Neural progenitor cell (in vitro differentiated cells): ENCODE results near the gene RPL32. TPM values are rescaled to one million over a fixed set of nuclear protein-coding genes. Genes with fewer than 3 reads are reported as not detected.

ENCODE experiments used
- DNase-seq: peaks from one replicate; pipeline ENCODE4 v3.0.0-alpha.2; 2016; ENCODE audit warnings: low spot score
- H2AFZ ChIP-seq: fragments of 200-600 bp; sonication (generic); replicated peaks from 2 replicates; pipeline ENCODE4 v1.6.1; 2016; ENCODE audit warnings: antibody characterized with exemption
- H3F3A ChIP-seq: fragments of 200-600 bp; sonication (generic); 2 replicates; pipeline ENCODE4 v1.6.1; 2016; ENCODE audit warnings: antibody characterized with exemption, low read depth
- H3K27ac ChIP-seq: fragments of 200-600 bp; sonication (generic); 2 replicates; pipeline ENCODE4 v1.5.1; 2016; ENCODE audit warnings: mild to moderate bottlenecking
- H3K27me3 ChIP-seq: fragments of 200-600 bp; sonication (generic); 2 replicates; pipeline ENCODE4 v1.6.1; 2016; ENCODE audit warnings: mild to moderate bottlenecking, moderate library complexity
- H3K36me3 ChIP-seq: fragments of 200-600 bp; sonication (generic); 2 replicates; pipeline ENCODE4 v1.5.1; 2016
- H3K4me1 ChIP-seq: fragments of 200-600 bp; sonication (generic); 2 replicates; pipeline ENCODE4 v1.6.1; 2016; ENCODE audit warnings: mixed run types
- H3K4me2 ChIP-seq: fragments of 200-600 bp; sonication (generic); 2 replicates; pipeline ENCODE4 v1.6.1; 2016
- H3K4me3 ChIP-seq: fragments of 200-600 bp; sonication (generic); 2 replicates; pipeline ENCODE4 v1.5.1; 2016
- H3K79me2 ChIP-seq: fragments of 200-600 bp; sonication (generic); 2 replicates; pipeline ENCODE4 v1.6.1; 2016; ENCODE audit warnings: low read depth
- H3K9ac ChIP-seq: fragments of 200-600 bp; sonication (generic); 2 replicates; pipeline ENCODE4 v1.6.1; 2016
- H3K9me3 ChIP-seq: fragments of 200-600 bp; sonication (generic); 2 replicates; pipeline ENCODE4 v1.5.1; 2016; ENCODE audit warnings: low read depth
- H4K20me1 ChIP-seq: fragments of 200-600 bp; sonication (generic); 2 replicates; pipeline ENCODE4 v1.6.1; 2016; ENCODE audit warnings: low read depth
- H3K27ac Mint-ChIP-seq: 3 replicates; pipeline ENCODE4 v1.8.0; 2021; ENCODE audit warnings: mixed read lengths
- H3K27me3 Mint-ChIP-seq: 2 replicates; pipeline ENCODE4 v1.8.0; 2022; ENCODE audit warnings: low read depth, mild to moderate bottlenecking, inconsistent platforms, moderate library complexity, mixed read lengths; ENCODE audit not compliant: insufficient read depth
- H3K36me3 Mint-ChIP-seq: 3 replicates; pipeline ENCODE4 v1.8.0; 2021; ENCODE audit warnings: mixed read lengths
- H3K4me1 Mint-ChIP-seq: 3 replicates; pipeline ENCODE4 v1.8.0; 2021; ENCODE audit warnings: mixed read lengths
- H3K4me3 Mint-ChIP-seq: 3 replicates; pipeline ENCODE4 v1.8.0; 2021; ENCODE audit warnings: mild to moderate bottlenecking, moderate library complexity, mixed read lengths
- H3K9me3 Mint-ChIP-seq: 3 replicates; pipeline ENCODE4 v1.8.0; 2020; ENCODE audit warnings: mixed read lengths
- CTCF ChIP-seq: fragments of 200-600 bp; sonication (generic); IDR thresholded peaks from 2 replicates; pipeline ENCODE4 v1.5.1; 2017; ENCODE audit warnings: antibody characterized with exemption, mild to moderate bottlenecking
- EZH2 ChIP-seq: fragments of 200-600 bp; sonication (generic); IDR thresholded peaks from 2 replicates; pipeline ENCODE4 v1.6.1; 2017; ENCODE audit warnings: antibody characterized with exemption, mild to moderate bottlenecking, moderate library complexity
- EZH2phosphoT487 ChIP-seq: fragments of 200-600 bp; sonication (generic); IDR thresholded peaks from 2 replicates; pipeline ENCODE4 v1.6.1; 2017; ENCODE audit warnings: antibody characterized with exemption
- total RNA-seq: library from RNA; depleted of rRNA; stranded (reverse); fragments of >200 nt; gene quantifications from 2 replicates; pipeline ENCODE4 v1.2.3, GENCODE V29; 2015; ENCODE audit warnings: low replicate concordance

Gene RPL32
- total RNA-seq, 1 donor from 2014 or later, result 2,309 TPM

- Histone ChIP-seq H3K27me3 (peaks cover 32% of the 10 kb centered on the region), H3K4me2 (peak overlapping the region; percentile 93), H2AFZ (peak overlapping the region; percentile 78), H4K20me1 (no peaks in the 10 kb centered on the region), H3K9ac (no peak overlapping the region), H3K27ac (no peak overlapping the region), H3K79me2 (no peaks in the 10 kb centered on the region), H3K36me3 (no peaks in the 10 kb centered on the region), H3K4me1 (peaks cover 10% of the 10 kb centered on the region), H3F3A (peaks cover 8% of the 10 kb centered on the region), H3K9me3 (no peaks in the 10 kb centered on the region), H3K4me3 (peak overlapping the region; percentile 63)
- H3K27me3 Mint-ChIP-seq, result peaks cover 17% of the 10 kb centered on the region
- H3K4me1 Mint-ChIP-seq, result peaks cover 28% of the 10 kb centered on the region
- peak overlapping the region; percentile 78 for H3K4me3 Mint-ChIP-seq
- no peak overlapping the region for H3K27ac Mint-ChIP-seq
- peaks cover 2% of the 10 kb centered on the region for H3K36me3 Mint-ChIP-seq
- peak; percentile 93 for DNase-seq
- TF ChIP-seq EZH2 (no peak), EZH2phosphoT487 (no peak), CTCF (no peak)
- peaks cover 6% of the 10 kb centered on the region for H3K9me3 Mint-ChIP-seq
These were observed 27.8 kb upstream of the RPL32 start for GRCh38 chr3:12869035-12869621.

GRCh38 chr3:12868039-12869034 is 27.0 kb upstream of the RPL32 start:
- peaks cover 2% of the 10 kb centered on the region for H3K36me3 Mint-ChIP-seq
- H3K4me3 ChIP-seq, result peak overlapping the region; percentile 63
- peak overlapping the region; percentile 83 for H3K4me3 Mint-ChIP-seq
- no peaks in the 10 kb centered on the region for H3K36me3 ChIP-seq
- H3F3A ChIP-seq, result peaks cover 8% of the 10 kb centered on the region
- H3K27ac Mint-ChIP-seq, result peak overlapping the region; percentile 85
- H3K4me1 ChIP-seq, result peaks cover 10% of the 10 kb centered on the region
- H3K9me3 ChIP-seq, result no peaks in the 10 kb centered on the region
- H3K9me3 Mint-ChIP-seq, result peaks cover 9% of the 10 kb centered on the region
- no peak overlapping the region for H3K27ac ChIP-seq
- H2AFZ ChIP-seq, result peak overlapping the region; percentile 78
- peaks cover 17% of the 10 kb centered on the region for H3K27me3 Mint-ChIP-seq
- peaks cover 32% of the 10 kb centered on the region for H3K27me3 ChIP-seq
- DNase-seq, result peak; percentile 93
- peak overlapping the region; percentile 93 for H3K4me2 ChIP-seq
- H4K20me1 ChIP-seq, result no peaks in the 10 kb centered on the region
- H3K9ac ChIP-seq, result no peak overlapping the region
- TF ChIP-seq CTCF (peak; percentile 86), EZH2 (no peak), EZH2phosphoT487 (no peak)
- H3K79me2 ChIP-seq, result no peaks in the 10 kb centered on the region
- peaks cover 28% of the 10 kb centered on the region for H3K4me1 Mint-ChIP-seq

- no peak overlapping the region for H3K27ac ChIP-seq
- H3F3A ChIP-seq, result peaks cover 8% of the 10 kb centered on the region
- Mint-ChIP-seq H3K4me1 (peaks cover 28% of the 10 kb centered on the region), H3K9me3 (peaks cover 9% of the 10 kb centered on the region), H3K36me3 (peaks cover 2% of the 10 kb centered on the region), H3K4me3 (no peak overlapping the region), H3K27me3 (peaks cover 20% of the 10 kb centered on the region), H3K27ac (no peak overlapping the region)
- H3K36me3 ChIP-seq, result no peaks in the 10 kb centered on the region
- no peak for TF ChIP-seq EZH2
- TF ChIP-seq CTCF, result no peak
- TF ChIP-seq EZH2phosphoT487, result no peak
- H3K4me1 ChIP-seq, result peaks cover 10% of the 10 kb centered on the region
- H3K4me3 ChIP-seq, result no peak overlapping the region
- no peaks in the 10 kb centered on the region for H3K9me3 ChIP-seq
- no peak overlapping the region for H2AFZ ChIP-seq
- H3K79me2 ChIP-seq, result no peaks in the 10 kb centered on the region
- H4K20me1 ChIP-seq, result no peaks in the 10 kb centered on the region
- no peak overlapping the region for H3K4me2 ChIP-seq
- DNase-seq, result no peak
- H3K9ac ChIP-seq, result no peak overlapping the region
- H3K27me3 ChIP-seq, result peaks cover 32% of the 10 kb centered on the region
These were observed 25.5 kb upstream of the RPL32 start for GRCh38 chr3:12866836-12867235.
